Activated CD4-positive, alpha-beta T cell treated with anti-CD3 and anti-CD28 coated beads, Interleukin-2, amount 50 U/mL, for 1 hour (primary cell): Measurements from ENCODE around the gene FHL1.

Experiments
- DNase-seq: peaks from one replicate; pipeline ENCODE4 v3.0.0-alpha.2; 2020

The FHL1 gene

GRCh38 chrX:136190038-136190713, 42.8 kb downstream of the FHL1 start:
- DNase-seq: no peak

GRCh38 chrX:136191171-136191570, 43.8 kb downstream of the FHL1 start:
- no peak for DNase-seq

GRCh38 chrX:136192135-136192534, 44.8 kb downstream of the FHL1 start:
- DNase-seq: no peak

GRCh38 chrX:136192839-136193414, 45.6 kb downstream of the FHL1 start:
- no peak for DNase-seq

- peak; percentile 3 for DNase-seq
Observed at GRCh38 chrX:136193771-136194170, 46.4 kb downstream of the FHL1 start.

- DNase-seq: no peak
Observed at GRCh38 chrX:136194536-136194935, 47.2 kb downstream of the FHL1 start.

GRCh38 chrX:136195247-136195646, 47.9 kb downstream of the FHL1 start:
- DNase-seq: no peak

- no peak for DNase-seq
Observed at GRCh38 chrX:136196691-136197155, 49.4 kb downstream of the FHL1 start.

GRCh38 chrX:136198010-136198409, 50.7 kb downstream of the FHL1 start:
- DNase-seq: no peak

GRCh38 chrX:136198678-136199243, 51.4 kb downstream of the FHL1 start:
- no peak for DNase-seq

GRCh38 chrX:136199365-136199764, 52.0 kb downstream of the FHL1 start:
- no peak for DNase-seq

GRCh38 chrX:136200466-136200865, 53.1 kb downstream of the FHL1 start:
- no peak for DNase-seq

GRCh38 chrX:136201601-136202000, 54.3 kb downstream of the FHL1 start:
- DNase-seq: no peak

- no peak for DNase-seq
Observed at GRCh38 chrX:136202889-136203288, 55.6 kb downstream of the FHL1 start.

- DNase-seq: no peak
Observed at GRCh38 chrX:136203438-136203837, 56.1 kb downstream of the FHL1 start.

- no peak for DNase-seq
Observed at GRCh38 chrX:136203951-136204350, 56.6 kb downstream of the FHL1 start.

- DNase-seq: peak; percentile 7
Observed at GRCh38 chrX:136204571-136204970, 57.2 kb downstream of the FHL1 start.

GRCh38 chrX:136205882-136206380, 58.6 kb downstream of the FHL1 start:
- DNase-seq: no peak

- DNase-seq: no peak
Observed at GRCh38 chrX:136206916-136207315, 59.6 kb downstream of the FHL1 start.

- no peak for DNase-seq
Observed at GRCh38 chrX:136207546-136207945, 60.2 kb downstream of the FHL1 start.

GRCh38 chrX:136209016-136209738, 61.8 kb downstream of the FHL1 start:
- peak; percentile 37 for DNase-seq

- no peak for DNase-seq
Observed at GRCh38 chrX:136209751-136210150, 62.4 kb downstream of the FHL1 start.

- DNase-seq: no peak
Observed at GRCh38 chrX:136210243-136210642, 62.9 kb downstream of the FHL1 start.

GRCh38 chrX:136210806-136211205, 63.5 kb downstream of the FHL1 start:
- DNase-seq: no peak
